AG04450 (cell line): ENCODE results near the gene PRMT7. TPM values are rescaled to one million over a fixed set of nuclear protein-coding genes. Genes with fewer than 3 reads are reported as not detected.

ENCODE experiments used
- CTCF ChIA-PET: fragments of 300-600, 350-600 bp; formaldehyde crosslinking; extraction: SDS; loops from one replicate; lab custom pipeline; 2022; ENCODE audit warnings: antibody characterized with exemption, inconsistent platforms; lab: Charles Lee
- POLR2A ChIA-PET: fragments of 350-600 bp; formaldehyde crosslinking; extraction: SDS; loops from one replicate; lab custom pipeline; 2021; ENCODE audit warnings: antibody characterized with exemption, inconsistent platforms; lab: Yijun Ruan, JAX
- DNase-seq: peaks from one replicate; pipeline ENCODE4 v3.0.0-alpha.2; 2011; ENCODE audit warnings: low read depth, low spot score
- H3K27ac ChIP-seq: one replicate; pipeline ENCODE4 v1.5.1; 2012; ENCODE audit warnings: low read depth, low read length, control low read depth
- H3K27me3 ChIP-seq: one replicate; pipeline ENCODE4 v1.6.0; 2012; ENCODE audit warnings: low read length; ENCODE audit not compliant: control insufficient read depth, insufficient read depth
- H3K4me3 ChIP-seq: 2 replicates; pipeline ENCODE4 v1.5.1; 2011; ENCODE audit warnings: mild to moderate bottlenecking, low read depth, low read length, control low read depth
- H3K9me3 ChIP-seq: 2 replicates; pipeline ENCODE4 v1.5.1; 2012; ENCODE audit warnings: low read length; ENCODE audit not compliant: control insufficient read depth, insufficient read depth
- CTCF ChIP-seq: IDR thresholded peaks from 2 replicates; pipeline ENCODE4 v1.5.1; 2011; ENCODE audit warnings: low read depth, low read length, control low read depth, inconsistent platforms
- polyA plus RNA-seq: library from polyadenylated mRNA; depleted of rRNA; stranded (reverse); fragments of >200 nt; gene quantifications from 2 replicates; pipeline ENCODE4 v1.2.3, GENCODE V29; 2011

PRMT7 gene
- polyA plus RNA-seq, 1 experiment: 32.4 TPM

DNA sequence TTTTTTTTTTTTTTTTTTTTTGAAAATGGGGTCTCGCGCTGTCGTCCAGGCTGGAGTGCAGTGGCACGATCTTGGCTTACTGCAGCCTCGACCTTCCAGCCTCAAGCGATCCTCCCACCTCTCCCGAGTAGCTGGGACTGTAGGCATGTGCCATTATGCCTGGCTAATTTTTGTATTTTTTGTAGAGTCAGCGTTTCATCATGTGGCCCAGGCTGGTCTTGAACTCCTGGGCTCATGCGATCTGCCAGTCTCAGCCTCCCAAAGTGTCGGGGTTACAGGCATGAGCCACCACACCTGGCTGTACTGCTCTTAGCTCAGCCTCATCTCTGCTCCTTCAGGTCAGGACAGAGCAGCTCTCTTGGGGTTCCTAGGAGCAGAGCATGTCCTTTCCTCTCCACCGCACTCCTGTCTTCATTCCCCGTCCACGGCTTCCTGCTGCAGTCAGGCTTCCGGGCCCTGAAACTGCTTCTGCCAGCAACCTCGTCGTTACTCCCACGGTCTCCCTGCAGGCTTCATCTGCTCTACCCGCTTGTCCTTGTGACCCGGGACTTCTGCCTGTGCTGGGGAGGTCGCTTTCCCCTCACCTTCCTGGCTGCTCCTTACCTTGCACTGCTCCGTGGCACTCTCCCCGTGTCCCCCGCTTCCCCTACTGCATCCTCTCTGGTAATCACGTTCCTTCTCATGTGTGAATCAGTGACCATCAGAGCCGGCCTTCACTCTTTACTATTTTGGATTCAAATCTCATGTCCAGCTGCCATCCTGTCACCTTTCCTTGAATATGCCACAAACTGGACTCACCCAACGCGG is 38.0 kb downstream of the PRMT7 start:
- ChIA-PET CTCF (interaction anchor here (0.6 kb wide), 1 partner anchor 87 kb away, joined by 3 read pairs; no protein-coding TSS in a partner anchor), POLR2A (interaction anchor here (0.6 to 0.8 kb wide), 2 partner anchors 20 to 772 kb away, joined by 4 read pairs; no protein-coding TSS in a partner anchor)
- no peak overlapping the region for H3K4me3 ChIP-seq
- H3K27me3 ChIP-seq: no peaks in the 10 kb centered on the region
- H3K9me3 ChIP-seq: no peaks in the 10 kb centered on the region; the same call in 1 of the 2 replicates
- no peak for DNase-seq
- peak overlapping the region; percentile 11 for H3K27ac ChIP-seq
- no peak for TF ChIP-seq CTCF

- POLR2A ChIA-PET: interaction anchor here (0.6 kb wide), 1 partner anchor 773 kb away, joined by 4 read pairs; no protein-coding TSS in a partner anchor
Observed at GRCh38 chr16:68349838-68350410, 39.1 kb downstream of the PRMT7 start.

DNA sequence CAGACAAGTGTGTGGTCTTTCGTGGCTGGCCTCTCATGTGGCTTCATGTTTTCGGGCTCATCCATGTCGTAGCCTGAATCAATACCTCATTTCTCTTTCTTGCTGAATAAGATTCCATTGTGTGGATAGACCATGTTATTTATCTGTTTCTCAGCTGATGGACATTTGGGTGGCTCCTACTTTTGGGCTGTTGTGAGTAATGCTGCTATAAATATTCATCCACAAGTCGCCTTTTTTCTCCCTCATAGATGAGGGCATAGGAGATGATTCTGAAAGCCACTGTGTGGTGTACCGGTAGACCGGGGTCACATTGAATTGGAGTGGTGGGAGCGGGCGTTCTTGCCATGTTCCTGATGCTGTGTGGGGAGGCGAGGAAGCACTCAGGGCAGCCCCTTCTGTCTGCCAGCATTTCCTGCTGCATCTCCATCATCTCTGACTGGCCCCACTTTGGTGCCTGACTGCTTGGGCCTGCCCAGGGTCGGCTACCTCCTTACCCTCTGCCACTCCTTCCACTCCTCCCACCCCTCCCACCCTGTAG is 40.1 kb downstream of the PRMT7 start:
- H3K9me3 ChIP-seq: no peaks in the 10 kb centered on the region; the same call in 1 of the 2 replicates
- no peak for DNase-seq
- CTCF ChIA-PET: no interaction called here
- no peak overlapping the region for H3K4me3 ChIP-seq
- POLR2A ChIA-PET: no interaction called here
- no peak for TF ChIP-seq CTCF
- H3K27ac ChIP-seq: no peak overlapping the region
- no peaks in the 10 kb centered on the region for H3K27me3 ChIP-seq

More at GRCh38 chr16:68349838-68350410, 39.1 kb downstream of the PRMT7 start:
- CTCF ChIA-PET: no interaction called here
- Histone ChIP-seq H3K27me3 (no peaks in the 10 kb centered on the region), H3K27ac (no peak overlapping the region), H3K4me3 (no peak overlapping the region), H3K9me3 (no peaks in the 10 kb centered on the region; the same call in 1 of the 2 replicates)
- no peak for DNase-seq
- TF ChIP-seq CTCF: no peak

- no peak for TF ChIP-seq CTCF
- no peaks in the 10 kb centered on the region for H3K27me3 ChIP-seq
- ChIA-PET POLR2A (no interaction called here), CTCF (no interaction called here)
- no peak overlapping the region for H3K4me3 ChIP-seq
- DNase-seq: no peak
- no peaks in the 10 kb centered on the region; the same call in 1 of the 2 replicates for H3K9me3 ChIP-seq
- no peak overlapping the region for H3K27ac ChIP-seq
Observed at GRCh38 chr16:68351463-68351862, 40.6 kb downstream of the PRMT7 start.

DNA sequence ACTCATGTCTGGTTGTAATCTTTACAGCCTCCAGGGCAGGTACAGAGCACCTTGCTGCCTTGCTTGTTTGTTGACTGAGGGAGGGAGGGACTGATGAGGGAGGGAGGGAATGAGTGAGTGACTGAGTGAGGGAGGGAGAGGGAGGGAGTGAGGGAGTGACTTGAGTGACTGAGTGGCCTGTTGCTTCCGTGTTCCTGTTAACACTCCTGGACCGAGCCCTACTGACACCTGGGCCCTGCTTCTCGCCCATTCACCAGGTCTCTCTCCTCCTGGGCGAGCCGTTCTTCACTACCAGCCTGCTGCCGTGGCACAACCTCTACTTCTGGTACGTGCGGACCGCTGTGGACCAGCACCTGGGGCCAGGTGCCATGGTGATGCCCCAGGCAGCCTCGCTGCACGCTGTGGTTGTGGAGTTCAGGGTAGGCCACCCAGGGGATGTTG is 41.2 kb downstream of the PRMT7 start:
- Histone ChIP-seq H3K27me3 (no peaks in the 10 kb centered on the region), H3K4me3 (no peak overlapping the region), H3K27ac (no peak overlapping the region), H3K9me3 (no peaks in the 10 kb centered on the region; the same call in 1 of the 2 replicates)
- no peak for TF ChIP-seq CTCF
- no peak for DNase-seq
- CTCF ChIA-PET: no interaction called here
- POLR2A ChIA-PET: no interaction called here
